T-cell (primary cell): Measurements from ENCODE around the gene RALGAPA2. TPM values are rescaled to one million over a fixed set of nuclear protein-coding genes. Genes with fewer than 3 reads are reported as not detected.
A peak's percentile ranks its signal among the peaks of the same experiment; 100 is the strongest.

ENCODE experiments used
- ATAC-seq, 4 experiments: fragments of 200-7000 bp in 3 of 4; fragments of 150-1000 bp in 1 of 4; cut with Tn5 transposase; replicated peaks in 1 of 4; 1 replicate in 3 of 4; 2 replicates in 1 of 4; pipeline ENCODE4 v1.10.0; 2021; ENCODE audit warnings: moderate library complexity in 3 of 4, mild to moderate bottlenecking in 2 of 4, moderate number of reproducible peaks in 1 of 4
- CTCF ChIA-PET, 2 donors: fragments of 300-600 bp; sonication (Branson Sonifier 250); formaldehyde crosslinking; loops; one replicate each; lab custom pipeline; 2022; ENCODE audit warnings: antibody characterized with exemption in 2 of 2; lab: Charles Lee
- POLR2A ChIA-PET, 2 donors: fragments of 300-600 bp; sonication (Branson Sonifier 250); formaldehyde crosslinking; loops; one replicate each; lab custom pipeline; 2022; ENCODE audit warnings: antibody characterized with exemption in 2 of 2; lab: Charles Lee
- DNase-seq, 35 experiments: peaks; one replicate each; pipeline versions ENCODE4 v3.0.0 to v3.0.0-alpha.2; 2013 to 2023
- H3K27ac ChIP-seq: one replicate; pipeline ENCODE4 v1.5.1; 2013; ENCODE audit warnings: low read length
- H3K27me3 ChIP-seq, 2 experiments: replicated peaks in 1 of 2; 1 replicate in 1 of 2; 2 replicates in 1 of 2; pipeline versions ENCODE4 v1.6.1 to v1.7.0; 2013; ENCODE audit warnings: low read length in 1 of 2, mixed read lengths in 1 of 2; ENCODE audit not compliant: control insufficient read depth in 2 of 2, insufficient read depth in 2 of 2; ENCODE audit errors: extremely low read depth in 1 of 2
- H3K36me3 ChIP-seq, 2 donors: 1 replicate in 1 of 2; 2 replicates in 1 of 2; pipeline versions ENCODE4 v1.6.1 to v1.7.0; 2013; ENCODE audit warnings: low read length in 1 of 2; ENCODE audit not compliant: control insufficient read depth in 2 of 2, insufficient read depth in 1 of 2; ENCODE audit errors: extremely low read depth in 1 of 2
- H3K4me1 ChIP-seq, 2 experiments: 1 replicate in 1 of 2; 2 replicates in 1 of 2; pipeline versions ENCODE4 v1.6.1 to v1.7.0; 2013; ENCODE audit warnings: low read length in 2 of 2, mixed read lengths in 1 of 2; ENCODE audit not compliant: insufficient read depth in 2 of 2, control insufficient read depth in 1 of 2; ENCODE audit errors: extremely low read depth in 1 of 2
- H3K4me3 ChIP-seq, 2 donors: 1 replicate in 1 of 2; 2 replicates in 1 of 2; pipeline versions ENCODE4 v1.5.1 to v1.7.0; 2013; ENCODE audit warnings: mild to moderate bottlenecking in 2 of 2, low read length in 1 of 2, moderate library complexity in 1 of 2; ENCODE audit not compliant: control insufficient read depth in 1 of 2; ENCODE audit errors: extremely low read depth in 1 of 2
- H3K9me3 ChIP-seq: 2 replicates; pipeline ENCODE4 v1.7.0; 2013
- H3K27ac Mint-ChIP-seq, 2 donors: one replicate each; pipeline ENCODE4 v1.8.0; 2020 to 2021; ENCODE audit warnings: mild to moderate bottlenecking in 2 of 2, mixed read lengths in 2 of 2
- H3K27me3 Mint-ChIP-seq, 2 donors: one replicate each; pipeline ENCODE4 v1.8.0; 2021 to 2022; ENCODE audit warnings: mixed read lengths in 2 of 2
- H3K36me3 Mint-ChIP-seq: one replicate; pipeline ENCODE4 v1.8.0; 2021; ENCODE audit warnings: mixed read lengths
- H3K4me1 Mint-ChIP-seq, 3 donors: one replicate each; pipeline ENCODE4 v1.8.0; 2020 to 2022; ENCODE audit warnings: mixed read lengths in 3 of 3, mild to moderate bottlenecking in 1 of 3
- H3K4me3 Mint-ChIP-seq, 3 donors: one replicate each; pipeline ENCODE4 v1.8.0; 2020 to 2022; ENCODE audit warnings: mild to moderate bottlenecking in 3 of 3, mixed read lengths in 3 of 3, moderate library complexity in 3 of 3
- H3K9me3 Mint-ChIP-seq, 3 donors: one replicate each; pipeline ENCODE4 v1.8.0; 2020 to 2022; ENCODE audit warnings: mixed read lengths in 3 of 3
- WGBS: methylation state at CpG from one replicate; pipeline ENCODE4 v1.1.5; 2013; ENCODE audit warnings: missing lambda C conversion rate; ENCODE audit not compliant: insufficient coverage; 5-methylcytosine and 5-hydroxymethylcytosine counted together
- total RNA-seq, 35 experiments: library from RNA in 6 of 35; stranded (reverse) in 6 of 35; fragments of 120-200 nt in 1 of 35; gene quantifications; one replicate each; pipeline versions ENCODE4 v1.2.1 to v1.2.4 and lab custom pipeline; 2013 to 2026

Gene RALGAPA2
- total RNA-seq, 5 donors from 2014 or later (not counting 1 experiment from before 2014, with no cell fraction given) = 28.0 to 36.1 (median 31.7) TPM

- Histone ChIP-seq H3K4me3 (no peak overlapping the region), H3K4me1 (peaks cover 4 to 26% of the 10 kb centered on the region in 2 experiments), H3K27me3 (peaks cover 24 to 46% of the 10 kb centered on the region in 2 experiments), H3K36me3 (no peaks in the 10 kb centered on the region), H3K9me3 (no peaks in the 10 kb centered on the region), H3K27ac (no peak overlapping the region)
- WGBS = 6% methylated on average over 55 of the region's 70 CpGs
- peaks cover 25 to 33% (median 27%) of the 10 kb centered on the region in 3 donors for H3K4me1 Mint-ChIP-seq
- H3K4me3 Mint-ChIP-seq = no peak overlapping the region
- ATAC-seq = no peak
- ChIA-PET CTCF (no interaction called here), POLR2A (no interaction called here)
- H3K36me3 Mint-ChIP-seq = no peaks in the 10 kb centered on the region
- H3K27ac Mint-ChIP-seq = no peak overlapping the region
- H3K27me3 Mint-ChIP-seq = peaks cover 50 to 59% of the 10 kb centered on the region in 2 donors
- DNase-seq = no peak
- H3K9me3 Mint-ChIP-seq = no peaks in the 10 kb centered on the region
Measured at GRCh38 chr20:20363799-20364592, 348.4 kb downstream of the RALGAPA2 start.

- H3K27me3 ChIP-seq = peaks cover 27 to 46% of the 10 kb centered on the region in 2 experiments
- no peak for ATAC-seq
- peaks cover 25 to 35% (median 27%) of the 10 kb centered on the region in 3 donors for H3K4me1 Mint-ChIP-seq
- WGBS = 21% methylated on average over 11 of the region's 15 CpGs
- H3K27ac ChIP-seq = no peak overlapping the region
- H3K36me3 Mint-ChIP-seq = no peaks in the 10 kb centered on the region
- no peak overlapping the region for H3K27ac Mint-ChIP-seq
- H3K4me1 ChIP-seq = peaks cover 4 to 26% of the 10 kb centered on the region in 2 experiments
- ChIA-PET CTCF (no interaction called here), POLR2A (no interaction called here)
- no peak for DNase-seq
- no peak overlapping the region for H3K4me3 ChIP-seq
- no peaks in the 10 kb centered on the region for H3K9me3 ChIP-seq
- peaks cover 50 to 59% of the 10 kb centered on the region in 2 donors for H3K27me3 Mint-ChIP-seq
- H3K4me3 Mint-ChIP-seq = no peak overlapping the region
- H3K36me3 ChIP-seq = no peaks in the 10 kb centered on the region
- H3K9me3 Mint-ChIP-seq = no peaks in the 10 kb centered on the region
Measured at GRCh38 chr20:20363434-20363798, 349.0 kb downstream of the RALGAPA2 start.

GRCh38 chr20:20362774-20363433, 349.5 kb downstream of the RALGAPA2 start:
- Mint-ChIP-seq H3K9me3 (no peaks in the 10 kb centered on the region), H3K4me1 (peaks cover 25 to 35% (median 27%) of the 10 kb centered on the region in 3 donors), H3K4me3 (no peak overlapping the region), H3K27ac (no peak overlapping the region), H3K27me3 (peaks cover 50 to 59% of the 10 kb centered on the region in 2 donors), H3K36me3 (no peaks in the 10 kb centered on the region)
- no peak for ATAC-seq
- no peak overlapping the region for H3K4me3 ChIP-seq
- no peaks in the 10 kb centered on the region for H3K9me3 ChIP-seq
- peaks cover 27 to 46% of the 10 kb centered on the region in 2 experiments for H3K27me3 ChIP-seq
- CTCF ChIA-PET = no interaction called here
- no peak overlapping the region for H3K27ac ChIP-seq
- H3K4me1 ChIP-seq = peaks cover 4 to 26% of the 10 kb centered on the region in 2 experiments
- DNase-seq = no peak
- 8% methylated on average over 12 of the region's 17 CpGs for WGBS
- no peaks in the 10 kb centered on the region for H3K36me3 ChIP-seq
- POLR2A ChIA-PET = no interaction called here

- POLR2A ChIA-PET = no interaction called here
- Histone ChIP-seq H3K4me3 (no peak overlapping the region), H3K27ac (no peak overlapping the region), H3K4me1 (peaks cover 4 to 19% of the 10 kb centered on the region in 2 experiments), H3K9me3 (no peaks in the 10 kb centered on the region), H3K27me3 (peaks cover 19 to 30% of the 10 kb centered on the region in 2 experiments), H3K36me3 (no peaks in the 10 kb centered on the region)
- Mint-ChIP-seq H3K27me3 (peaks cover 41 to 47% of the 10 kb centered on the region in 2 donors), H3K9me3 (no peaks in the 10 kb centered on the region), H3K27ac (peak overlapping the region in 1 of 2 donors; percentile 3), H3K4me1 (peaks cover 19 to 28% (median 27%) of the 10 kb centered on the region in 3 donors), H3K36me3 (no peaks in the 10 kb centered on the region), H3K4me3 (peak overlapping the region in 2 of 3 donors; percentile 5 to 55)
- DNase-seq = peak in 6 of 35 experiments; percentile 7 to 50 (median 12)
- CTCF ChIA-PET = no interaction called here
- WGBS = 0% methylated on average over 3 of the region's 6 CpGs
- ATAC-seq = peak; percentile 40 to 58 (median 51)
Measured at GRCh38 chr20:20360464-20360863, 352.0 kb downstream of the RALGAPA2 start.

- Mint-ChIP-seq H3K36me3 (no peaks in the 10 kb centered on the region), H3K4me3 (peak overlapping the region in 1 of 3 donors; percentile 22), H3K4me1 (peaks cover 16 to 27% (median 25%) of the 10 kb centered on the region in 3 donors), H3K27ac (no peak overlapping the region), H3K9me3 (no peaks in the 10 kb centered on the region), H3K27me3 (peaks cover 40% of the 10 kb centered on the region in 2 donors)
- DNase-seq (no peak), ATAC-seq (no peak)
- Histone ChIP-seq H3K4me1 (peaks cover 4 to 19% of the 10 kb centered on the region in 2 experiments), H3K4me3 (no peak overlapping the region), H3K36me3 (no peaks in the 10 kb centered on the region), H3K27me3 (peaks cover 17 to 22% of the 10 kb centered on the region in 2 experiments), H3K9me3 (no peaks in the 10 kb centered on the region), H3K27ac (no peak overlapping the region)
- no CpG with 5 or more reads among the region's 6 CpGs for WGBS
- CTCF ChIA-PET = interaction anchor here in 1 of 2 donors (0.6 kb wide), 1 partner anchor 1458 kb away, joined by 3 read pairs; no protein-coding TSS in a partner anchor
- POLR2A ChIA-PET = no interaction called here
Measured at GRCh38 chr20:20359628-20360027, 352.8 kb downstream of the RALGAPA2 start.

GRCh38 chr20:20358801-20359200, 353.6 kb downstream of the RALGAPA2 start:
- Mint-ChIP-seq H3K36me3 (no peaks in the 10 kb centered on the region), H3K4me1 (peaks cover 16 to 27% (median 25%) of the 10 kb centered on the region in 3 donors), H3K27ac (no peak overlapping the region), H3K4me3 (no peak overlapping the region), H3K9me3 (no peaks in the 10 kb centered on the region), H3K27me3 (peaks cover 36 to 43% of the 10 kb centered on the region in 2 donors)
- ChIA-PET POLR2A (no interaction called here), CTCF (interaction anchor here in 1 of 2 donors (1.0 kb wide), 1 partner anchor 208 kb away, joined by 3 read pairs; no protein-coding TSS in a partner anchor)
- ATAC-seq (no peak), DNase-seq (no peak)
- H3K9me3 ChIP-seq = no peaks in the 10 kb centered on the region
- no peak overlapping the region for H3K27ac ChIP-seq
- H3K27me3 ChIP-seq = peaks cover 14 to 17% of the 10 kb centered on the region in 2 experiments
- no peak overlapping the region for H3K4me3 ChIP-seq
- H3K4me1 ChIP-seq = peaks cover 4 to 13% of the 10 kb centered on the region in 2 experiments
- no peaks in the 10 kb centered on the region for H3K36me3 ChIP-seq
